ENCODE results near the gene DCTPP1. TPM values are rescaled to one million over a fixed set of nuclear protein-coding genes. Genes with fewer than 3 reads are reported as not detected.

DCTPP1 gene
- total and polyA plus RNA-seq, 2 experiments from 2014 or later: 20.2 to 45.7 TPM

GRCh38 chr16:30449116-30449435, 19.2 kb upstream of the DCTPP1 start:
- Histone ChIP-seq H3F3A (ENCODE audit: insufficient read depth) (peaks cover 5% of the 10 kb centered on the region; the same call in 1 of the 2 replicates), H3K79me2 (ENCODE audit: insufficient read depth) (peaks cover 12% of the 10 kb centered on the region), H2AFZ (no peak overlapping the region), H3K36me3 (ENCODE audit: low read depth) (peaks cover 4% of the 10 kb centered on the region; the same call in 1 of the 2 replicates), H3K27me3 (replicated peaks; ENCODE audit: insufficient read depth) (no peaks in the 10 kb centered on the region), H3K27ac (no peak overlapping the region), H3K4me3 (no peak overlapping the region), H3K4me2 (ENCODE audit: unreplicated experiment) (no peak overlapping the region), H4K20me1 (ENCODE audit: insufficient read depth) (no peaks in the 10 kb centered on the region), H3K9me2 (ENCODE audit: insufficient read depth) (no peaks in the 10 kb centered on the region), H3K9me3 (ENCODE audit: low read depth) (no peaks in the 10 kb centered on the region), H3K9ac (no peak overlapping the region), H3K4me1 (ENCODE audit: insufficient read depth) (peaks cover 10% of the 10 kb centered on the region; the same call in 1 of the 2 replicates)
- no peak for TF ChIP-seq EZH2 (IDR thresholded peaks at IDR 0.05; ENCODE audit: insufficient read depth, poor library complexity, severe bottlenecking)
- no peak for TF ChIP-seq EZH2phosphoT487 (IDR thresholded peaks at IDR 0.05; ENCODE audit: insufficient read depth, low read depth)
- WGBS, 2 experiments (ENCODE audit: low coverage in 1 of 2, low lambda C conversion rate in 2 of 2, missing lambda C conversion rate in 2 of 2): 63 to 77% methylated on average over 3 of the region's 3 CpGs
- in situ Hi-C loops (cut with MboI): loop anchor here (10.0 kb wide), 1 partner anchor 176 kb away; no protein-coding TSS in a partner anchor
- DNase-seq: no peak

GRCh38 chr16:30447512-30448226, 17.8 kb upstream of the DCTPP1 start:
- H3K36me3 ChIP-seq (ENCODE audit: low read depth): peaks cover 11% of the 10 kb centered on the region; the same call in 1 of the 2 replicates
- no peaks in the 10 kb centered on the region for H3K9me2 ChIP-seq (ENCODE audit: insufficient read depth)
- H2AFZ ChIP-seq: no peak overlapping the region
- WGBS, 2 experiments (ENCODE audit: low coverage in 1 of 2, low lambda C conversion rate in 2 of 2, missing lambda C conversion rate in 2 of 2): 82 to 86% methylated on average over 12 of the region's 12 CpGs
- TF ChIP-seq EZH2 (IDR thresholded peaks at IDR 0.05; ENCODE audit: insufficient read depth, poor library complexity, severe bottlenecking) (no peak), EZH2phosphoT487 (IDR thresholded peaks at IDR 0.05; ENCODE audit: insufficient read depth, low read depth) (no peak)
- H3K4me1 ChIP-seq (ENCODE audit: insufficient read depth): peaks cover 17% of the 10 kb centered on the region; the same call in 1 of the 2 replicates
- H3F3A ChIP-seq (ENCODE audit: insufficient read depth): peaks cover 15% of the 10 kb centered on the region; the same call in 1 of the 2 replicates
- H3K27me3 ChIP-seq (replicated peaks; ENCODE audit: insufficient read depth): no peaks in the 10 kb centered on the region
- peaks cover 17% of the 10 kb centered on the region for H3K79me2 ChIP-seq (ENCODE audit: insufficient read depth)
- no peak overlapping the region for H3K9ac ChIP-seq
- in situ Hi-C loops (cut with MboI): loop anchor here (10.0 kb wide), 1 partner anchor 177 kb away; no protein-coding TSS in a partner anchor
- H3K9me3 ChIP-seq (ENCODE audit: low read depth): no peaks in the 10 kb centered on the region
- DNase-seq: no peak
- H3K27ac ChIP-seq: no peak overlapping the region
- no peak overlapping the region for H3K4me3 ChIP-seq
- no peak overlapping the region for H3K4me2 ChIP-seq (ENCODE audit: unreplicated experiment)
- no peaks in the 10 kb centered on the region for H4K20me1 ChIP-seq (ENCODE audit: insufficient read depth)

- Histone ChIP-seq H3K9me2 (ENCODE audit: insufficient read depth) (no peaks in the 10 kb centered on the region), H3K79me2 (ENCODE audit: insufficient read depth) (peaks cover 17% of the 10 kb centered on the region), H3K4me3 (peak overlapping the region; percentile 98), H2AFZ (peak overlapping the region; percentile 92), H4K20me1 (ENCODE audit: insufficient read depth) (no peaks in the 10 kb centered on the region), H3K9me3 (ENCODE audit: low read depth) (no peaks in the 10 kb centered on the region), H3K9ac (peak overlapping the region; percentile 98), H3F3A (ENCODE audit: insufficient read depth) (peaks cover 15% of the 10 kb centered on the region; the same call in 1 of the 2 replicates), H3K36me3 (ENCODE audit: low read depth) (peaks cover 11% of the 10 kb centered on the region; the same call in 1 of the 2 replicates), H3K27me3 (replicated peaks; ENCODE audit: insufficient read depth) (no peaks in the 10 kb centered on the region), H3K27ac (peak overlapping the region; percentile 97), H3K4me1 (ENCODE audit: insufficient read depth) (peaks cover 17% of the 10 kb centered on the region; the same call in 1 of the 2 replicates), H3K4me2 (ENCODE audit: unreplicated experiment) (peak overlapping the region; percentile 88)
- in situ Hi-C loops (cut with MboI): loop anchor here (10.0 kb wide), 1 partner anchor 179 kb away; no protein-coding TSS in a partner anchor
- 47 to 57% methylated on average over 10 of the region's 10 CpGs for WGBS, 2 experiments (ENCODE audit: low coverage in 1 of 2, low lambda C conversion rate in 2 of 2, missing lambda C conversion rate in 2 of 2)
- no peak for DNase-seq
- no peak for TF ChIP-seq EZH2 (IDR thresholded peaks at IDR 0.05; ENCODE audit: insufficient read depth, poor library complexity, severe bottlenecking)
- TF ChIP-seq EZH2phosphoT487 (IDR thresholded peaks at IDR 0.05; ENCODE audit: insufficient read depth, low read depth): no peak
Measured at GRCh38 chr16:30446203-30446595, 16.4 kb upstream of the DCTPP1 start.

DNA sequence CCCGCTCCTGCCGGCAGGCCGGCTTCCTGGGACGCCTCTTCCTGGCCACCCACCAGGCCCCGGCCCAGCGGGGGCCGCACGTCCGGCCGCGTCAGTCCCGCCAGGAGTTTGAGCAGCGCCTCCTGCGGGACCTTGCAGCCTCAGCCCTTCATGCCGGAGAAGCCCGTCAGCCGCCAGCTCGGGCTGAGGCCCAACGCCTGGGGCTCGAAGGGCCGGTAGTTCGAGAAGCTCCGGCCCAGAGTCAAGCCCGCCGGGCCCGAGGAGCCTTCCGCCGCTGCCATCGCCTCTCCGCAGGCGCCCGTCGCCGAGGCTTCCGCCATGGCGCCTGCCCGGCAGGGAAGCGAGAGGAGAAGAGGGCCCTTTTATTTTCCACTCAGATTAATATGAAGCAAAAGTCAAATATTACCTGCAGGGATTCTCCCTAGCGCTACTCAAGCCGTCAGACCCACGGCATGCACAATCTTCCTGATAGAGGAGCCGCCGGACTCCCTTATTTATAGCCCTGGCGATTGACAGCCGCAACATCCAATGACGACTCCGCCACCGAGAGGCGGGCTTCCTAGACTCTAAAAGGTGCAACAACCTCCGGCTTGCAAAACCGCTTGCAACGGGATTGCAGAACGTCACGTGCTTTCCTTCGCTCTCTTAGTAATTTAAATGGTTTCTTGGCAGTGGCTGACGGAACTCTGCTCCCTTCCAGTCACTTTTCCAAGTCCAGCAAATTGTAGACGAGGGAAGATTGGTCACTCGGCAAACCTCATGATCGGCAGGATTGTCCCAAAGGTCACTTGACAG, 15.8 kb upstream of the DCTPP1 start, which contains the start of gene SEPHS2:
Gene SEPHS2, minus strand, starts transcription at position 467 of the 795 bp plus-strand sequence. Its CDS starts 147 bp downstream, at position 320.
- Histone ChIP-seq H3K36me3 (ENCODE audit: low read depth) (peaks cover 11% of the 10 kb centered on the region; the same call in 1 of the 2 replicates), H3K4me2 (ENCODE audit: unreplicated experiment) (peak within 1 kb of the TSS; percentile 88), H3K9me2 (ENCODE audit: insufficient read depth) (no peaks in the 10 kb centered on the region), H3K27ac (peak within 1 kb of the TSS; percentile 97), H3K79me2 (ENCODE audit: insufficient read depth) (peaks cover 17% of the 10 kb centered on the region), H4K20me1 (ENCODE audit: insufficient read depth) (no peaks in the 10 kb centered on the region), H3K4me1 (ENCODE audit: insufficient read depth) (peaks cover 17% of the 10 kb centered on the region; the same call in 1 of the 2 replicates), H3F3A (ENCODE audit: insufficient read depth) (peaks cover 15% of the 10 kb centered on the region; the same call in 1 of the 2 replicates), H2AFZ (peak within 1 kb of the TSS; percentile 92), H3K4me3 (peak within 1 kb of the TSS; percentile 98), H3K9ac (peak within 1 kb of the TSS; percentile 98), H3K9me3 (ENCODE audit: low read depth) (no peaks in the 10 kb centered on the region), H3K27me3 (replicated peaks; ENCODE audit: insufficient read depth) (no peaks in the 10 kb centered on the region)
- TF ChIP-seq EZH2 (IDR thresholded peaks at IDR 0.05; ENCODE audit: insufficient read depth, poor library complexity, severe bottlenecking): no peak
- TF ChIP-seq EZH2phosphoT487 (IDR thresholded peaks at IDR 0.05; ENCODE audit: insufficient read depth, low read depth): no peak
- WGBS, 2 experiments (ENCODE audit: low coverage in 1 of 2, low lambda C conversion rate in 2 of 2, missing lambda C conversion rate in 2 of 2): 1% methylated on average over 49 to 50 of the region's 59 CpGs
- in situ Hi-C loops (cut with MboI): loop anchor here (10.0 kb wide), 1 partner anchor 179 kb away; no protein-coding TSS in a partner anchor
- peak; percentile 98 for DNase-seq

Measured in GM23248 (cell line).